Measurements from ENCODE around the gene CCDC51.

The CCDC51 gene

DNA sequence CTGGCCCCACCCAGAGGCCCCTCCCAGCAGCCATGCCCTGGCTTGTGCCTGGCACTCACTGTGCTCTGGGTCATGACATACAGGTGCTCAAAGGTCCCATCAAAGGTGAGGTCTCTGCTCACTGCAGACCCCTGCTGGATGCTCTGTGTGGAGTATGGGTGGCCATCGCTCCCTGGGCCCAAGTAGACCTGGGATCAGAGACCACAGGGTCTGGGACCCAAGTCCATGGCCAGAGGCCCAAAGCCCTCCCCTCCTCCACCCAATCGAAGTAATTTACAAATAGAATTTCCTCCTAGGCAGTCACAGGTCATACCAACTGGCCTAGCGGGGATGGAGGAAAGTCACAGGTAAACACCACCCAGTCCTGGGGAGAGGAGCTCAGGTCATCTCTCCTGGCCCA is 17.6 kb downstream of the CCDC51 start:
- no peak for DNase-seq (ENCODE audit: extremely low read depth in 1 of 2, low read depth in 1 of 2)

DNA sequence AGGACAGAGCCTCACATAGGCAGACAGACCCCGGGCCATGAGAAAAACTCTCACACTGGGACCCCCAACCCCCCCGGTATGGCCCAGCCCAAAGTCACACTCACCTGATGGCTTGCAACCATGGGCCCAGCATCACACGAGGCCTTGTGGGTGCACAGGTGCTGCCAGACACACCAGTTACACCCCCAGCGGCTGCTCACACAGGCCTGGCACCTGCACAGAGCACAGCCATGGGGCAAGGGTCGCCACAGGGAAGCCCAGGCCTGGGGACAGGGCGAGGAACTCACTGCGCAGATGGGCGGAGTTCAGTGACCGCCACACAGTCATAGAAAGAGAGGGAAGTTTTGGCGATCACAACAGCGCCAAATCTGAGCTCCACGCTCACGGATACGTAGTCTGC is 19.4 kb downstream of the CCDC51 start:
- DNase-seq (ENCODE audit: extremely low read depth in 1 of 2, low read depth in 1 of 2): no peak

- DNase-seq (ENCODE audit: extremely low read depth in 1 of 2, low read depth in 1 of 2): no peak
These were observed 20.3 kb downstream of the CCDC51 start for GRCh38 chr3:48419597-48419996.

DNA sequence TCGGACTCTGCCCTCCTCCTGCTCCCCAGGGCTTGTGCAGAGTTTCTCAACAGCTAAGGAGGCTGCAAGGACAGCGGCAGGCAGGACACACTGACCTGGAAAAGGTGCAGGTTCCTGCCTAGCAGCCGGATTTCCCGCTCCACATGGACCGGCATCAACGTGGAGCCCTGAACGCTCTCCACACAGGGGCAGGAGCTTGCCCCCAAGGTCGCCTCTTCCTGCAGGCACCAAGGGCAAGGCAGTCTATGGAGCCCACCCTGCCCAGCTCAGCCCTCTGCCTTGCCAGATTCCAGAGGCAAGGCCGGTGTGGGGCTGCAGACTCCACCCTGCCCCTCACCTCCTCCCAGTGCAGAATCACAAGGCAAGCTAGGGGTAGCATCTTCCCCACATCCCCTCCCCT is 20.8 kb downstream of the CCDC51 start:
- no peak for DNase-seq (ENCODE audit: extremely low read depth in 1 of 2, low read depth in 1 of 2)

- DNase-seq (ENCODE audit: extremely low read depth in 1 of 2, low read depth in 1 of 2): no peak
These were observed 21.3 kb downstream of the CCDC51 start for GRCh38 chr3:48418651-48419050.

GRCh38 chr3:48418140-48418539 is 21.8 kb downstream of the CCDC51 start:
- DNase-seq (ENCODE audit: extremely low read depth in 1 of 2, low read depth in 1 of 2): no peak

DNA sequence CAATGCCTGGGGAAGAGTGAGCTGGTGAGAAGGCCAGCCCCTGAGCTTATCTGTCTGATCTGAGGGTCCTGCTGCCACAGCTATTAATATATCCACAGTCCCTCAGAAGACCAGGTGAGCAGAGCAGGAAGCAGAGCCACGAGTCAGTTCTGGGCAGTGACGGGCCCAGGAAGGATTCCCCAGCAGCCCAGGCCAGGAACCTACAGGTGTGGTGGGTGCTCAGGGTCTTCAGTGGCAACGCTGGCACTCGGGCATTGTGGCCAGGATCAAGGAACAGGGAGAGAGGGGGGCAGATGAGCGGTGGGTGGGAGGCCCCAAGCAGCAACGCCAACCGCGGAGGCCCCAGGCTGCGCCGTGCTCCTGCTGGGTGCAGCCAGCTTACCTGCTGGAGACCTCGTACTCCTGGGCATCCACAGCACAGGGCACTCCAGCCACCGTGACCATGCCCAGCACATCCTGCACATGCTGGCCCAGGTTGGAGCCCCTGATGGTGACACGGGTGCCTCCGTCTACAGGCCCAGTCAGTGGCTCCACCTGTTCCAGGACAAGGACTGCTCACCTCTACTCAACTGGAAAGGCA is 22.3 kb downstream of the CCDC51 start:
- no peak for DNase-seq (ENCODE audit: extremely low read depth in 1 of 2, low read depth in 1 of 2)

- DNase-seq (ENCODE audit: extremely low read depth in 1 of 2, low read depth in 1 of 2): no peak
These were observed 23.4 kb downstream of the CCDC51 start for GRCh38 chr3:48416546-48416945.

GRCh38 chr3:48416091-48416505 is 23.8 kb downstream of the CCDC51 start:
- DNase-seq (ENCODE audit: extremely low read depth in 1 of 2, low read depth in 1 of 2): no peak

- no peak for DNase-seq (ENCODE audit: extremely low read depth in 1 of 2, low read depth in 1 of 2)
These were observed 24.5 kb downstream of the CCDC51 start for GRCh38 chr3:48415251-48415953.

DNA sequence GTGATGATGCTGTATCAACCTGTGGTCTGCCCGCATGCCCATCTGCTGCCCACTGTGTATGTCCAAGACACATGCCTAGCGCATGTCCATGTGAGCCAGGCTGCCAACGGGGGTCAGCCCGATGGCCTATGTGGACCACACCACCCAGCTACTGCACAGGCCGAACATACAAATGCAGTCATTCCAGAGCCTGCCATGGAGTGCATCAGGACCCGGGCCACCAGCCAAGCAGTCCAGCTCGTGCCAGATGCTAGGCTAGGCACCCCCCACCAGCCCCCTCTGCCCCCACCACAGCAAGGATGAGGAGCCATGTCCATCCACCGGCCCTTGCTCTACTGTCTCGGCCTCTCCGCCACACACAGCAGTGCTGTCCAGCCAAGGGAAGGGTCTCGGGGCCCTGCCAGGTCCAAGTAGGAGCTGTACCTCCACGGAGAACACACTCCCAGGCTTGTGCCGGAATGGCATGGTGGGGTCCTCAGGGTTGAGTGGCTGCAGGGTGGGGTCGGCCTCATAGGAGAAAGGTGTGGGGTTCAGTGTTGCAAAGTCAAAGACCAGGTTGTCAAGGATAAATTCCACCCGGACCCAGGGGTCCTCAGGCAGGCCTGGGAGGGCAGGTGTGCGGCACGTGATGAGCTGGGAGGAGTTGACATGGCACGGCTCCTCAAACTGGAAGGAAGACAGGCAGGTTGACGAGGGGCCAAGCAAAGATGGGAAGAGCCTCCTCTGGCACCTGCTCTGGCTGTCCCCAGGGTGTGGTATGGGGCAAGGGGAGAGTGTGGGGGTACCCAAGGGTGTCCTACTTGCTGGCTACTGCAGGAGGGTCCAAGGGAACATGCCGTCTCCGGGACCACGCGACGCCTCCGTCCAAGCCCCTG is 25.3 kb downstream of the CCDC51 start:
- no peak for DNase-seq (ENCODE audit: extremely low read depth in 1 of 2, low read depth in 1 of 2)

- DNase-seq (ENCODE audit: extremely low read depth in 1 of 2, low read depth in 1 of 2): no peak
These were observed 26.3 kb downstream of the CCDC51 start for GRCh38 chr3:48413611-48414010.

GRCh38 chr3:48413086-48413485 is 26.8 kb downstream of the CCDC51 start:
- DNase-seq (ENCODE audit: extremely low read depth in 1 of 2, low read depth in 1 of 2): no peak

DNA sequence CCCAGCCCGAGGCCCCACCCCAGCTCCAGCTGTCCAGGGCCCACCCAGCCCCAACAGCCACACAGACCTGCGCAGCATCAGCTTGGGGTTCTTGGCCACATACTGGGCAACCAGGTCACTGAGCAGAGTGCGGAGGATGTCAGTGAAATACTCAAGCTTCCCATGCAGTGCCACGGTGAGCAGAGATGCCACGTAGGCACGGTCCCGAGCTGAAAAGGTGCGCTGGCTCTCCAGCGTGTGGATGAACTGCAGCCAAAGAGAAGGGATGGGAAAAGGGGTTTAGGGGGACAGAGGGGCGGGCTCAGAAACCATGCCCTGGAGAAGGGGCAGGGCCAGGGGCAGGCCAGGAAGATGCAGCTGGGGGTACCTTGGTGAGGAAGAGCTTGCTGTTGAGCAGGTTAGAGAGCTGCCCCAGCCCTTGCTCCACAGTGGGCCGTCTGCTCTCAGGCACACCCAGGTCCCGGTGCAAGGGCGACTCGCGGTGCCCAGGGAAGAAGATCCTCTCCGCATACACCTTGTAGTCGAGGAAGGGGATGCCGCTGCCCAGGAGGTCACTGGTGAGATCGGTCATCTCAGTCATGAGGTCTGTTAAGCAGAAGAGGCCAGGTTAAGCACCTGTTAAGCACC is 27.4 kb downstream of the CCDC51 start:
- no peak for DNase-seq (ENCODE audit: extremely low read depth in 1 of 2, low read depth in 1 of 2)

GRCh38 chr3:48411606-48412374 is 28.1 kb downstream of the CCDC51 start:
- no peak for DNase-seq (ENCODE audit: extremely low read depth in 1 of 2, low read depth in 1 of 2)

DNA sequence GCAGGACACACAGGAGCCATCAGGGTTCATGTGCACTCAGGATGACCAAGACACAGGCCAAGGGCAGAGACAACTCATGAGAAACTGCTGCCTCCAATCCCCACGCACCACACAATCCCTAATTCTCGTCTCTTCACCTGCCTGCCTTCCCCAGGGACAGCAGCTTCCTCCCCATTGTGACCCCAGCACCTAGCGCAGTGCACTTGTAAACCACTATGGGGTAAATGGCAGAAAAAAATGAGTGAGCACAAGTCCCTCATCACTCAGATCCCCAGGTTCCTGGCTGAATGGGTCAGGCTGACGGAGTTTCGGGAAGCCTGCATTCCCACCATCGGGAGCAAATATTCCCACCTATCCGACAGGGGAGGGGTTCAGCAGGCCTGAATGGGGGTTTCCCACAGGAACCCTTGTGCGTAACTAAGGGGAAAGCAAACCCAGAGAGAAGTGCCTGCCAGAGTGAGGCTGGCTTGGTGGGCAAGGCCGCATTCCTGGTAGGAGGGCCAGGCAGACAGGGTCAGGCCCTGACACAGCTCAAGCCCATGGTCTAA is 28.8 kb downstream of the CCDC51 start:
- DNase-seq (ENCODE audit: extremely low read depth in 1 of 2, low read depth in 1 of 2): no peak

- no peak for DNase-seq (ENCODE audit: extremely low read depth in 1 of 2, low read depth in 1 of 2)
These were observed 29.5 kb downstream of the CCDC51 start for GRCh38 chr3:48410205-48411040.

DNA sequence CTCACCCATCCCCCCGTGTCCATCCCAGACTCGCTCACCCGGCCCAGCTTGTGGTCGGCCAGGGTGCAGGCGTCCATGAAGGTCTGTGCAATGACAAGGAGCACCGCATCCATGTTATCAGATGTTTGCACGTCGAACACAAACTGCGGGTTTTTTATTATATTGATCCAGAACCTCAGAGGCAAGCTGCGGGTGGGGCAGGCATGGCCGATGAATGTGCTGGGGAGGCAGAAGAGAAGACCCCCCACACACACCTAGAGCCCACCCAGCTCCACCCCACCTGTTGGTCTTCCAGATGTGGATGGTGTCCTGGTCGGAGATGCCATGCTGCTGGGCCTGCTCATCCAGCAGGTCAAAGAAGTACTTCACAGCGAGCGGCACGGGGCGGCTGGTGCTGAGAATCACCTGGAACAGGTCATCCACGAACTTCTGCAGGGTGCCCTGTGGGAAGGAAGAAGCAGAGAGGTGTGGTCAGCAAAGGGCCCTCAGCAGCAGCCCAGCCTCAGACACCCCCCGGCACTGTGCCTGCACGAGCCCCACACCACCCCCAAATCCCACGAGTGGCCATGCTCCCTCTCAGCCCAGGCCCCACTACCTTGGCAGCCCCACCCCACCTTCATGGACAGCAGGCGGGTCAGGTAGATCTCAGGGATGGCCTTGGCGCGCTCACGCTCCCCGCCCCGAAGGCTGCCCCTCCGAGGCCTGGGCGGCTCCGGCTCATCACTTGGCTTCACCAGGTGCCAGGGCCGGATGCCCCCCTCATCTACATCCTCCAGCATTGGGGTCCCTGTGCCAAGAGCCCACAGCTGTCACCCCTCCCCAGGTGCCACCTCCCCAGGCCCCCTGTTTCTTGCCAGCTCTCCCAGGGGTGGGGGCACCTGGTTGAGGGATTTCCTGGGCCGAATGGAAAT is 30.4 kb downstream of the CCDC51 start:
- no peak for DNase-seq (ENCODE audit: extremely low read depth in 1 of 2, low read depth in 1 of 2)

Data from activated CD8-positive, alpha-beta memory T cell treated with anti-CD3 and anti-CD28 coated beads for 1 hour (primary cell).